GM19099 (cell line): Measurements from ENCODE around the gene WDR11.

Experiments used
- POLR2A ChIP-seq: IDR thresholded peaks from 3 replicates; pipeline ENCODE4 v1.6.1; 2011; ENCODE audit warnings: low read depth; ENCODE audit not compliant: insufficient read length; ENCODE audit errors: extremely low read depth

Gene WDR11

DNA sequence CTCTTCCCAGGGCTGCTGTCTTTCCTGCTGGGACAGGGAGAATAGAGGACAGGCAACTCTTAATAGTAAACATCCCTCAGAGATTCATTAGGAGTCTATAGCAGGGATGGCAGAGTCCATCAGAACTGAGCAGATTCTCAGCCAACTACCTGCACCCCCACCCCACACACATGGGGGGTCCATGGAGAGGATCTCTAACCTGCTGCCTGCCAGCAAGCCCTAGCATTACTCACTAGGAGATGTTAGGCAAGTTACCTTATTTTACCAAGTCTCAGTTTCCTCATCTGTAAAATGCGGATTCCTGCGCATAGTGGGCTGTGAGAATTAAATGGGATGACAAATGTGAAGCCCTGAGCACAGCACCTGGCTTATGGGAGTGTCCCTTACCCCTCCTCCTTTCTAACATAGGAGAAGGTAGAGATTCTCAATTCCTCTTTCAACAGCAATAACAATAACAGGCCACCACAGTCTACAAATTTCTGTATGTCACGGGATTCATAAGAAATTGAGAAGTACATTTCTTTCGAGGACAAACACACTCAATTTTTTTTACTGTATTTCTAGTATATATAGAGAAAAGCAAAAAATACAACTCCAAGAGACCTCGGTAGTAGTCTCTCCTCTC lies 23.8 kb upstream of the WDR11 start:
- TF ChIP-seq POLR2A: no peak

DNA sequence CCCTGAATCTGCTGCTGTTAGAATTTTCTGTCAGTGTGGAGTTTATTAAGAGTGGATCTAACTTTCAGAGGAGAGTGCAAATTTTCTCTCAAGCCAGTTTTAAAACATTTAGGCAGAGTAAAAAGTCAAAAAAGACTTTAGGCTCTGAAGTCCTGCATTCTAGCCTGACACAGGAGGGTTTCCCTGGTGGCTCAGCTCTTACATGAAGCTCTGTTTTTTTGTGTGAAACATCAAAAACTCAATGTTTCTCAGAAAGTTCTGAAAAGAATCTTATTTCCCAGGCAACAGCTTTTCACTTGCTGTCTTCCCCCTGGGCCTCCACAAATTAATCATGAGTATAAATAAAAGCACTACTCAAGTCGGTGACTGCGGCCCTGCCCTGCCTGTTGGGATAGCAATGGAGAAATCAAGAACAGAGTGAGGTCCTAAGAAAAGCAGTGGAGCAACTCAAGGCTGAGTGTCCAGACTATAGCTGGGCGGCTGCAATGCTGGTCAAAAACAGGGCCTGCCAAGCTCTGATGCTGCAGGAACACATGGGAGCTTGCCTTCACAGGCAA lies 22.3 kb upstream of the WDR11 start:
- TF ChIP-seq POLR2A: no peak

DNA sequence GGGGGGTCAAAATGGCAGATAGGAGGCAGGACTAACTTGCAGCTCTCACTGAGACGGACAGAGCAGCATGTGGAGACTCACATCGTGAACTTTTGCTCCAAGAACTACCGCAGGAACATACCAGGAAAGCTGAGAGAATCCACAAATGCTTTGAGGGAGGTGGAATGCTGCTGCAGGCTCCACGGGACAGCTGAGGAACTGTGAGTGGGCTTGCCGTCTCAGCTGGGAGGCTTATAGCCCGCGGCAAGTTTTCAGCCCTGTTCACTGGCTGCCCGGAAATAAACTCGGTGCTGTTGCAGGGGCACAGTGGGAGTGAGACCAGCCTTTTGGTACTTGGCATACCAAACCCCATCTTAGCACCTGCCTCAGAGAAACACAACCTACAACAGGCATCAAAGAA lies 19.1 kb upstream of the WDR11 start:
- TF ChIP-seq POLR2A: no peak

DNA sequence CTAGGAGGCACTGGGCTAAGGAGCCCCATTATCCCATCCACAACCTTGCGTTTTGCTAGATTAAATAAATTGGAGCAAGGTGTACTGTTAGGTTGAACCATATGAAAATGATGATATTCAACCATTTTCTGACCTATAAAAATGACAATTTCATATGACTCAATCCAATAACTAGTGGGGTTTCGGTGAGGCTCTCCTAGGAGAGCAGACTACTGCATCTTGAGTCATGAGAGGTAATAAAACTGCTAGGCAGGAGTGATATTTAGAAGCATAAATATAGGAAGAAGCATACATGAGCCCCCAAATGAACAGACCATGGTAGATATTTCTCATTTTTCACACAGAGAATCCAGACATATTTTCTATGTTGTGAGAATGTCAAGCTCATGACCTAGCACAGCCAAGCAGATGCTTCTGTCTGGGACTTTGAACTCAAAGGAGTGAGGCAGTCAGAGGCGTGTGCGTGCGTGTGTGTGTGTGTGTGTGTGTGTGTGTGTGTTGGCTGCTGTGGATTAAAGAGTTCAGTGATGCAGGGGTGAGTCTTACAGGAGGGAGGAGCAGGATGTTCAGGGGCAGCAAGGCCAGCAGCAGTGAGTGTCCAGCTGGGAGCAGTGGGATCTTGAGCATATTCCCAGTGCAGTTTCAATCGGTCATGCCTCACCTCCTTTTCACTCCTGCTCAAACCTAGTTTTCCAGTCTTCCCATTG lies 17.8 kb upstream of the WDR11 start:
- no peak for TF ChIP-seq POLR2A

DNA sequence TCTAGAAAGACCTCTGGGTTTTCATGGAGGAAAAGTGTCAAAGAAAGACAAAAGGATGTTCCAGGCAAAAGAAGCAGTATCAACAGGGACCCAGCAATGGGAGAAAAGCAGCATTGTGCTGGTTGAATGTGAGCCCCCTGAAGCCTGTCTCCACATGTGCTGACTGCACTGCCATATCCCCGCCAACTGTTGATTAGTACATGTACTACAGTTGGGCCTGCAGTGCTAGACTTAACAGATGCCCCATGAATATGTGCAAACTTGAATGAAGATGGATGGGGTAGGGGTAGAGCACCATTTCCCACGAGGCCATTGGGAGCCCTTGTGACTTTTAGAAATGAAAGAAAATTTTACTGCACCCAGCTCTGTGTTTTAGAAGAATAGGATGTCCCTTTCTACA lies 15.6 kb upstream of the WDR11 start:
- TF ChIP-seq POLR2A: no peak

DNA sequence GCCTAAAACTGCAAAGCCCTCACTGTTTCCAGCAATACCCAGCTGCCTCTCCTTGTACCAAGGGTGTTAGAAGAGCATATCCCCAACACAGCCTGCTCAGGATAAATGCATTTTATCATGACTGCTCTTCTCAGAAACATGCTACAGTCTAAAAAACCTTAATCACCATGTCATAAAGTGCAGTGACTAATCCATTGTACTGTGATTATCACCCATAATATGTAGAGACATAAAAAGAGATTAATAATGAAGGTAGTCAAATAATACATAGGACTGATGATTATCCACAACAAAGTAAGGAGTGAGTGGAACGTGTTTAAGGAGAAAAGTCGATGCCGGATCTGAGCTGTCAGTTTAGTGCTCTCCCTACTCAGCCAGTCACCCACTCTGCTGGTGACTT lies 12.2 kb upstream of the WDR11 start:
- no peak for TF ChIP-seq POLR2A

DNA sequence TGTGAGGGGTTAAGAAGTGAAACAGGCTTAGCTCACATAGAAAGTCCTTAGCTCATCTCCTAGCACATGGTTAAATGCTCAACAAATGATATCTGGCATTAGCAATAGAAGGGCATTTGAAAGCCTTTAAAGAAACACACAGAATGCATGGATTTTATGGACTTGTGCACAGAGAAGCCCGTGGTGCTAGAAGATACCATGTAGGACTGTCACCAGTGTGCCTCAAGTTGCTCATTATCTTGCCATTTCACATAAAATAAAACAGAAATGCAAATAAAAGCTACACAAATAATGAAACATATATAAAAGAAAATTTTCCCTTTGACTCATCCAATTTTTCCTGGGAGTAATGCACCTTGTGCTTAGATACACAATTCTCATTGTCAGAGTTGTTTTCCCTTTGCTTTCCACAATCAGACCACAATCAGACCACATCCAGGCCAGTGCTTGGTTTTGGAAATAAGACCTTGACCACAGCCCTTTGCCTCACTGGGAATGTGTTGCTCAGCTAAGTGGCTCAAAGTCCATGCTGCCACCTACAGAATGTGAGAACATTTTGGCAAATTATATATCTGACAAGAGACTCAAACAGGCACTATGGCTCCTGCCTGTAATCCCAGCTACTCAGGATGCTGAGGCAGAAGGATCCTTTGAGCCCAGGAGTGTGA lies 9.5 kb upstream of the WDR11 start:
- no peak for TF ChIP-seq POLR2A

DNA sequence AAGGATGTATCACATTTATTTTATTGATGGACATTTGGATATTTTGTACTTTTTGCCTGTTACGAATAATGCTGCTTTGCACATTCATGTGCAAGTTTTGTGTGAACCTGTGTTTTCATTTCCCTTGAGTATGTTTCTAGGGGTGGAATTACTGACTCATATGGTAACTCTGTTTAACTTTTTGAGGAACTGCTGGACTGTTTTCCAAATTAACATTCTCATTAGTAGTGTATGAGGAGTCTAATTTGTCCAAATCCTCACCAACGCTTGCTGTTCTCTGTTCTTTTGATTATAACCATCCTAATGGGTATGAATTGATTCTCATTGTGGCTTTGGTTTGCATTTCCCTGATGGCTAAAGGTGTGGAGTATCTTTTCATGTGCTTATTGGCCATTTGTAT lies 3.2 kb downstream of the WDR11 start:
- no peak for TF ChIP-seq POLR2A

DNA sequence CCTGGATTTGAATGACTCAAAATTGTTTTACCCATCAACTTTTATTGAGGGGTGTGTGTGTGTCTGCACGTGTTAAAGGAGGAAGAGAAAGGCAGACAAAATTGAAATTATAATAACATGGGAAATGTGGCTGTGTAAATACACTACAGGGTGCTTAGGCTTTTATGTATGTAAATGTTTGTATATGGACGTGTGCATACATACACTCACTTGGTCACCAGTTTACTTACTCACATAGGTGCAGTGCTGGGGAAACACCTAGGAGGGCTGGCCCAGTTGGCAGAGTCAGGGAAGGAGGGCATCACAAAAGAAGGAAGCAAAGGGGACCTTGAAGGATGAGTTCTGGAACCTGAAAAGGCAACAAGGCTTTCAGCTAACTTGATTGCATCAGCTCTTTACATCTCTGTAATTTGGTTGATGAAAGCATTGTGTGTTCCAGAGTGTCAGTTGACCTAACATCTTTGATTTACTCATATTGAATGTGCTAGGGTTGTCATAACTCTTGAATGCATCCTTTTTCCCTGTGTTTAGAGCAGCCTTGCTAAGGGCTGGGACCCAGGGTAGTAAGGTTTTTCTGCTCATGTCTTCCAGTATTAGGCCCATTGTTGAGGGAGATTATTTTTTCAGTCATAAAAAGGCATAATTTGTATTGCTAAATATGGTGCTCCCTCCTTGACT lies 10.2 kb downstream of the WDR11 start:
- no peak for TF ChIP-seq POLR2A

DNA sequence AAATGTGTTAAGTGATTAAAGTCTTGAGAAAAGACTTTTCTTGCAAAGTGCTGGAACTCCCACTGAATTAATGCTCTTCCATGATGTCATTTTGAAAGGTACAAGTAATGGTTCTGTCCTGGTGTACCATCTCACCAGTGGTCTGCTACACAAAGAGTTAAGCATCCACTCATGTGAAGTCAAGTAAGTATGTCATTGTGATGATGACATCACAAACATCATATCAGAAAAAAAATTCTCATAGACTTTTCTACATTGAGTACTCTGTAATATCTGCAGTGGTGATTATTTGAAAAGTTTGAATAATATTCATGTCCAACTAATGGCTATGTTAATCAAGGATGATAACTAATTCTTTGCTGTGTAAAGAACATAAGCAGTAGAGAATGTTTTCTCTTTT lies 22.6 kb downstream of the WDR11 start:
- no peak for TF ChIP-seq POLR2A

DNA sequence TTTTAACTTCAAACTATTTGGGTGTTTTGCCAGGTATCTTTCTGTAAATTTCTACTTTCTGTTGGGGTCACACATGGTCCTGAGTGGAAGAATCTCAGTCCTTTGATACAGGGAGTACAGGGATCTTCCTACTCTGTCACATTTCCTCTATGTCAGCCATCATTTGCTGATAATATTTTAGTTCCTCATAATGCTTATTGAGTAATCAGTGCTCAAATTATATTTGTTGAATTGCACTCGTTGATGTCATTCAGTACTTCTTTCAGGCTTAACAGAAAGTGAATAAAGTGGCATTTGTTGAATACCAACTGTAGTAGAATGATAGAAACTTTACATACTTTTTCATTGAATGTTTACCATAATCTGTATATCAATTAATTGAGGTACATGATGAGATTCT lies 31.9 kb downstream of the WDR11 start:
- no peak for TF ChIP-seq POLR2A

DNA sequence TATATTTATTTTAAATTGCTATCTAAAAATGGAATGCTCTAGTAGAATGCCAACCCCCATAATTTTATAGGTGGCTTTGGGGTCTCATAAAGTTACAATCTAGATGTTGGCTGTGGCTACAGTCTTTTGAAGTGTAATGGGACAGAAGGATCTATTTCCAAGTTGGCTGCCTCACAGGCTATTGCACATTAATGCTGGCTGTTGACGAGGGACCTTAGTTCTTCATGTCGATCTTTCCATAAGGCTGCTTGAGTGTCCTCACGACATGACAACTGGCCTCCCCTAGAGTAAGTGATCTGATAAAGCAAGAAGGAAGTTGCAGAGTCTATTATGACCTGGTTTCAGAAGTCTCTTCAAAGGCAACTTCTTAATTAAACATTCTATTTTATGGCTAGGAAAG lies 36.3 kb downstream of the WDR11 start:
- TF ChIP-seq POLR2A: no peak

DNA sequence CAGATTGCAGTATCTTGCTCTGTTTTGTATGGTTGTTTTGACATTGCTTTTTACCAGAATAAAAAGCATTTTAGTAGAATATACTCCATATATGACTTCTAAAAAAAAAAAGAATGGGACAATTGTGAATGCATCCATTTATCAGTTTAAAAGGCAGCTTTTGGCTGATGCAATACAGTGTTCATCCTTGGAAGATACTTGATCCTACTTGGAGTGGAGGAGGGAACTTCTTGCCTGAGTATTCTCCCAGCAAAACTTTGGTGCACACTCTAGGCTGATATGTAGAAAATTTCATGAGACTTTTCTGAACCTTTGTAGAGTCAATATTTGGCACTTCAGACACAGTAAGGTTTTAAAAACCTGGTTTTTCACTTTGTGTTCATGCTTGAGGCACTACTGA lies 40.2 kb downstream of the WDR11 start:
- TF ChIP-seq POLR2A: no peak

DNA sequence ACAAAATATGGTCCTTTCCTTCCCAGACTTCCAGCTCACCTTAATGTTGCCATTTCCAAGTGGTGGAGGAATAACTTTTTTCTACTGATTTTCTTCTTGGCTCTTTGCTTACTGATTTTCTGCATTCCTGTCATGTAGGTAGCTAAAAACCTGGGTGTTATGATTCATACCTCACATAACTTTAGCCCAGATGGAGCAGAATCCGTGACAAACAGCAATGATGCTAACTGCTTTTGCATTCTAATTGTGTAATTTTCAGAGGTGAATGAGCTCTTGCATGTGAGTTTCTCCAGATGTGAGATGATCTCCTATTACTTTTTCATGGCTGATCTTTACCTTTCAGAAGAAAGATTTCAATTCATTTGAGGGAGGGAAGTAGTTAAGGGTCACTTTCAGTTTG lies 43.4 kb downstream of the WDR11 start:
- no peak for TF ChIP-seq POLR2A

DNA sequence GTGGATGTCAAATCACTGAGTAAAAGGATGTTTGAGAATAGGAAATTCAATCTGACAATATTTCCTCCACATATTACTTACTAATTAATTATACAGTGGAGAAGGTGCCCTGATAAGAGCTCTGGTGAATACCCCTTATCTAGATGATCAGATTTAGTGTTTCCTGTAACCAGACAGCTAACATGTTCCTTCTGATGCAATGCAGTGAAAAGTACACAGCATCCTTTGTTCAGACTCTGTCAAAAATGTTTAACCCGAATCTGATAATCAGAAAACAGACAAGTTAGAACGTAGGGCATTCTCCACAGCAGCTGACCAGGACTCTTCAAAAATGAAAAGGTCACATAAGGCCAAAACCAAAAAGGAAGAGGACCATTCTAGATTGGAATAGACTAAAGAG lies 46.2 kb downstream of the WDR11 start:
- TF ChIP-seq POLR2A: no peak

DNA sequence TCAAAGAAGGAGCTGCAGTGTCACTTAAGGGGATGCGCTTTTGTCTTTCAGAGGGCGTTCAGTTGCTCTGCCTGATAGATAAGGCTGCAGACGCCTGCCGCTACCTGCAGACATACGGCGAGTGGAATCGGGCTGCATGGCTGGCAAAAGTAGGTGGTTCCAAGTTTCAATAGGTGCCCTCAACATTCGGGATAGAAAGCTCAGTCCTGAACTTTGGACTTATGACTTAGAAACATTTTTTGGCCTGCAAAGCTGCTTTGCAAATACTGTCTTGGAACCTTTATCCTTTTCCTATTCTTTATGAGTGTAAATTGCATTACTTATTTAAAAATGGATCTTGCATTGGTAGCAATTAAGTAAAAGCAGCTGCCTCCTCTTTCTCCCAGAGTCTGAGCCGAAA lies 54.1 kb downstream of the WDR11 start:
- TF ChIP-seq POLR2A: no peak

DNA sequence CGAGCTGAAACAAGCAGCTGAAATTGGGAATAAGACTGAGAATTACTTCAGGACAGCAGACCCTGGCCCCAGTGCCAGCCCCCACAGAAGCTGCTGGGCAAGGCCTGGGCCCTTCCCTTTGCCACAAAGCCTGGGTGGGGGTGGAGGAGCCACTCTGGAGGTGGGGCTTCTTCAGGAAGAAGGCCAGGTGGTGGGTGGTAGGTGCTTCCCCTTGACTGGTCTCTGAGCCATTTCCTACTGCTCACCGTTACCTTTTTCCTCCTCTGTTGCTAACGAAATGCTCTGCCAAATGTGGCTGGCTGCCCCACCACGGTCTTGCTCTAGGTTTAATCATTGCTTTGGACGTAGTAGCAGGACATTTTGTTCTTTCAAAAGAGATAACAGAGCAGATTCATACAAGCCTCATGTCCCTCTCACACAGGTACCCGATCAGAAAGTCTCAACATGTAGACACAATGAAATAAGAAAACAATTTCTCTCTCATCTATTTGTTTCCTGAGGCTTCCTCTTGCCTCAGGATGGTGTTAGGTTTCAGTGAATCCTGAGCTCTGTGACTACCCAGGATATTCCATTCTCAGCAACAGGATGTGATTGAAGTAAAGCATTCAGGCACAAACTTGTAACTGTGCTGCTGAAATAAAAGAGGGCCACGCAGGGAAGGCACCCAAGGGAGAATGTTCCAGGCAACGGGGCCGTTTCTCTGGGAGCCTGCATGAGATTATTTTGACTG lies 66.5 kb downstream of the WDR11 start:
- no peak for TF ChIP-seq POLR2A
